Measurements from ENCODE around the gene SCYL1.

The SCYL1 gene

DNA sequence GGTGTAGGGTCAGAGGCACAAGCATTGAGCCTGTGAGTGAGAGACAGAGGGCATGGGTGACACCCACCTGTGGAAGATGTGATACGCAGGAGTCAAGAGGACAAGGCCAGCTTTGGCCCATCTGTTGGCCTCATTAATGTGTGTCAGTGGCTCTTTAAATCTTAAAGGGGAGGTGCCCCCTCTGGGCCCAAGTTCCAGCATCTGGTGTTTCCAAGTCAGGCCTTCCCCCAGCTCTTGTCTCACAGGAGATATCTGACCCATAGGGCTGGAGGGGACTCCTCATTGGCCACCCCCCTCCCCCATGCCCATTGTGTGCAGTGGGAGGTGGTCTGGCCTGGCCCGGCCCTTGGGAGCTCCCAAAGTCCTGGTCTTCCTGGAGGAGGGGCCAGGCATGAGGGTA is 61.8 kb downstream of the SCYL1 start:
- Histone ChIP-seq H3K9ac (ENCODE audit: low read depth, low read length) (no peak overlapping the region), H3K9me3 (ENCODE audit: insufficient read depth, low read length, severe bottlenecking) (no peaks in the 10 kb centered on the region), H3K4me3 (ENCODE audit: low read depth in 1 of 2, low read length in 2 of 2) (no peak overlapping the region), H3K27me3 (ENCODE audit: insufficient read depth, low read length, poor library complexity) (no peaks in the 10 kb centered on the region), H3K36me3 (ENCODE audit: insufficient read depth, low read length) (peaks cover 46% of the 10 kb centered on the region), H4K20me1 (ENCODE audit: insufficient read depth, low read length) (peaks cover 4% of the 10 kb centered on the region; the same call in 1 of the 2 replicates), H3K4me1 (ENCODE audit: insufficient read depth, low read length) (no peaks in the 10 kb centered on the region), H3K4me2 (ENCODE audit: insufficient read depth, low read length) (no peak overlapping the region), H3K27ac (ENCODE audit: low read length) (no peak overlapping the region), H3K79me2 (ENCODE audit: insufficient read depth, low read length) (no peaks in the 10 kb centered on the region), H2AFZ (ENCODE audit: low read depth, low read length) (no peak overlapping the region)
- TF ChIP-seq, protein P1, sequence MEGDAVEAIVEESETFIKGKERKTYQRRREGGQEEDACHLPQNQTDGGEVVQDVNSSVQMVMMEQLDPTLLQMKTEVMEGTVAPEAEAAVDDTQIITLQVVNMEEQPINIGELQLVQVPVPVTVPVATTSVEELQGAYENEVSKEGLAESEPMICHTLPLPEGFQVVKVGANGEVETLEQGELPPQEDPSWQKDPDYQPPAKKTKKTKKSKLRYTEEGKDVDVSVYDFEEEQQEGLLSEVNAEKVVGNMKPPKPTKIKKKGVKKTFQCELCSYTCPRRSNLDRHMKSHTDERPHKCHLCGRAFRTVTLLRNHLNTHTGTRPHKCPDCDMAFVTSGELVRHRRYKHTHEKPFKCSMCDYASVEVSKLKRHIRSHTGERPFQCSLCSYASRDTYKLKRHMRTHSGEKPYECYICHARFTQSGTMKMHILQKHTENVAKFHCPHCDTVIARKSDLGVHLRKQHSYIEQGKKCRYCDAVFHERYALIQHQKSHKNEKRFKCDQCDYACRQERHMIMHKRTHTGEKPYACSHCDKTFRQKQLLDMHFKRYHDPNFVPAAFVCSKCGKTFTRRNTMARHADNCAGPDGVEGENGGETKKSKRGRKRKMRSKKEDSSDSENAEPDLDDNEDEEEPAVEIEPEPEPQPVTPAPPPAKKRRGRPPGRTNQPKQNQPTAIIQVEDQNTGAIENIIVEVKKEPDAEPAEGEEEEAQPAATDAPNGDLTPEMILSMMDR (IDR thresholded peaks at IDR 0.05; ENCODE audit: borderline replicate concordance, extremely low read depth, low read length, poor library complexity, severe bottlenecking): no peak
- no peak for TF ChIP-seq EZH2 (IDR thresholded peaks at IDR 0.05; ENCODE audit: borderline replicate concordance, low read depth, low read length, severe bottlenecking)
- ATAC-seq (ENCODE audit: insufficient read depth, low read depth) (no peak), DNase-seq (no peak)
